Prostate gland (tissue), 2 donors: ENCODE measurements around the gene PNMA8C.

Source experiments
- CTCF ChIP-seq, 4 experiments: fragments of 200-600 bp in 2 of 4; fragments of 450-650 bp in 2 of 4; sonication (generic) in 2 of 4; IDR thresholded peaks; 1 replicate in 3 of 4; 2 replicates in 1 of 4; pipeline ENCODE4 v1.5.1; 2016 to 2019; ENCODE audit warnings: antibody characterized with exemption in 4 of 4, mild to moderate bottlenecking in 2 of 4, moderate library complexity in 2 of 4
- POLR2A ChIP-seq: fragments of 450-650 bp; IDR thresholded peaks from one replicate; pipeline ENCODE4 v1.6.1; 2016; ENCODE audit warnings: antibody characterized with exemption, mild to moderate bottlenecking
- POLR2AphosphoS5 ChIP-seq: sonication (generic); formaldehyde crosslinking; IDR thresholded peaks from one replicate; pipeline ENCODE4 v1.6.1; 2017; ENCODE audit warnings: antibody characterized with exemption

GRCh38 chr19:46472592-46472991, 43.9 kb upstream of the PNMA8C start:
- TF ChIP-seq CTCF (IDR thresholded peaks at IDR 0.05) (no peak), POLR2A (no peak), POLR2AphosphoS5 (no peak)
